GM12878 (cell line): ENCODE results near the gene OTOGL. TPM values are rescaled to one million over a fixed set of nuclear protein-coding genes. Genes with fewer than 3 reads are reported as not detected.

ENCODE experiments used
- ATAC-seq: fragments of 200-7000 bp; cut with Tn5 transposase; 3 replicates; pipeline ENCODE4 v1.9.1; 2020; ENCODE audit warnings: mild to moderate bottlenecking, moderate library complexity
- BruUV-seq: library from RNA; stranded (reverse); fragments of 400-500 nt; replicated peaks from 2 replicates; lab custom pipeline; 2021; lab: Mats Ljungman, UMichigan
- CTCF ChIA-PET: fragments of 300-600 bp; sonication (Branson Sonifier 250); formaldehyde crosslinking; extraction: SDS; loops from one replicate; lab custom pipeline; 2021; ENCODE audit warnings: inconsistent platforms; lab: Yijun Ruan, JAX
- POLR2A ChIA-PET: fragments of 350-600 bp; formaldehyde crosslinking; extraction: SDS; loops from one replicate; lab custom pipeline; 2021; ENCODE audit warnings: inconsistent platforms; lab: Charles Lee
- RAD21 ChIA-PET: fragments of 300-600 bp; sonication (Branson Sonifier 250); formaldehyde crosslinking; loops from one replicate; lab custom pipeline; 2023; ENCODE audit warnings: antibody characterized with exemption; ENCODE audit not compliant: unreplicated experiment; lab: Charles Lee
- SMC1A ChIA-PET: fragments of 300-600 bp; sonication (Branson Sonifier 250); formaldehyde crosslinking; loops from one replicate; lab custom pipeline; 2023; ENCODE audit not compliant: unreplicated experiment, uncharacterized antibody; lab: Charles Lee
- DNase-seq: peaks from one replicate; pipeline ENCODE4 v3.0.0-alpha.2; 2011; ENCODE audit warnings: low read depth, low spot score
- FAIRE-seq: peaks from 3 replicates; lab custom pipeline; 2011; peaks lifted over from hg19 to GRCh38; lab: Jason Lieb, UNC
- H2AFZ ChIP-seq: 2 replicates; pipeline ENCODE4 v1.6.0; 2011; ENCODE audit warnings: low read depth, low read length, control low read depth; ENCODE audit not compliant: control insufficient read depth
- H3K27ac ChIP-seq: 2 replicates; pipeline ENCODE4 v1.5.1; 2011; ENCODE audit warnings: control low read depth; ENCODE audit not compliant: control insufficient read depth, insufficient read depth
- H3K27me3 ChIP-seq, 2 experiments: replicated peaks in 1 of 2; 2 replicates each; pipeline versions ENCODE4 v1.6.0 to v1.6.1; 2011; ENCODE audit warnings: low read length in 1 of 2; ENCODE audit not compliant: control insufficient read depth in 2 of 2, insufficient read depth in 2 of 2
- H3K36me3 ChIP-seq, 2 experiments: 2 replicates each; pipeline ENCODE4 v1.5.1; 2011; ENCODE audit warnings: low read length in 1 of 2; ENCODE audit not compliant: control insufficient read depth in 2 of 2, insufficient read depth in 2 of 2
- H3K4me1 ChIP-seq: 2 replicates; pipeline ENCODE4 v1.6.1; 2011; ENCODE audit warnings: mild to moderate bottlenecking, low read length, moderate library complexity, mixed read lengths; ENCODE audit not compliant: control insufficient read depth, insufficient read depth
- H3K4me2 ChIP-seq: 2 replicates; pipeline ENCODE4 v1.6.0; 2011; ENCODE audit warnings: control low read depth; ENCODE audit not compliant: control insufficient read depth, insufficient read depth
- H3K4me3 ChIP-seq: fragments of 200-600 bp; sonication (generic); 2 replicates; pipeline ENCODE4 v1.5.1; 2016
- H3K79me2 ChIP-seq: 2 replicates; pipeline ENCODE4 v1.6.0; 2011; ENCODE audit warnings: low read length; ENCODE audit not compliant: control insufficient read depth, insufficient read depth
- H3K9ac ChIP-seq: 2 replicates; pipeline ENCODE4 v1.8.0; 2011; ENCODE audit warnings: low read length, control low read depth, mixed read lengths; ENCODE audit not compliant: control insufficient read depth, insufficient read depth
- H3K9me3 ChIP-seq: replicated peaks from 3 replicates; pipeline ENCODE4 v1.5.1; 2011; ENCODE audit warnings: mild to moderate bottlenecking, low read length; ENCODE audit not compliant: control insufficient read depth, insufficient read depth
- H4K20me1 ChIP-seq: 2 replicates; pipeline ENCODE4 v1.6.0; 2011; ENCODE audit not compliant: control insufficient read depth, insufficient read depth
- CREM ChIP-seq: IDR thresholded peaks from 2 replicates; pipeline ENCODE4 v1.6.1; 2014; ENCODE audit warnings: antibody characterized with exemption, low read depth
- JUND ChIP-seq: IDR thresholded peaks from 2 replicates; pipeline ENCODE4 v1.6.1; 2012; ENCODE audit warnings: low read depth, mild to moderate bottlenecking, low read length, improper control_type of control experiment, moderate library complexity
- MEF2B ChIP-seq: fragments of 450-650 bp; IDR thresholded peaks from 2 replicates; pipeline ENCODE4 v1.6.1; 2018; ENCODE audit warnings: mild to moderate bottlenecking, moderate library complexity; ENCODE audit not compliant: partially characterized antibody, poor library complexity, severe bottlenecking
- MXI1 ChIP-seq: fragments of 150-350 bp; IDR thresholded peaks from 2 replicates; pipeline ENCODE4 v1.6.1; 2011; ENCODE audit warnings: low read depth, mild to moderate bottlenecking, inconsistent platforms, low read length, improper control_type of control experiment
- PKNOX1 ChIP-seq: fragments of 450-650 bp; IDR thresholded peaks from 2 replicates; pipeline ENCODE4 v1.6.1; 2016; ENCODE audit warnings: mild to moderate bottlenecking
- POLR2AphosphoS2 ChIP-seq: IDR thresholded peaks from 2 replicates; pipeline ENCODE4 v1.6.1; 2011; ENCODE audit warnings: low read depth, mild to moderate bottlenecking, low read length, improper control_type of control experiment, moderate library complexity
- RAD21 ChIP-seq: IDR thresholded peaks from 2 replicates; pipeline ENCODE4 v1.6.1; 2011; ENCODE audit warnings: mild to moderate bottlenecking, low read depth, low read length, moderate library complexity; ENCODE audit not compliant: insufficient read depth
- RCOR1 ChIP-seq: conservative IDR thresholded peaks from 2 replicates; pipeline ENCODE4 v1.6.1; 2012; ENCODE audit warnings: low read depth, low read length, improper control_type of control experiment
- RELA ChIP-seq: fragments of 450-650 bp; IDR thresholded peaks from 2 replicates; pipeline ENCODE4 v1.8.0; 2014; ENCODE audit warnings: borderline replicate concordance; ENCODE audit not compliant: partially characterized antibody
- RFX5 ChIP-seq: IDR thresholded peaks from 2 replicates; pipeline ENCODE4 v1.6.1; 2011; ENCODE audit warnings: low read depth, low read length, improper control_type of control experiment
- SIX5 ChIP-seq: IDR thresholded peaks from 2 replicates; pipeline ENCODE4 v1.6.1; 2011; ENCODE audit warnings: mild to moderate bottlenecking, low read depth, low read length, moderate library complexity; ENCODE audit not compliant: severe bottlenecking
- SMAD1 ChIP-seq: fragments of 450-650 bp; IDR thresholded peaks from 2 replicates; pipeline ENCODE4 v1.6.1; 2018; ENCODE audit warnings: mild to moderate bottlenecking, low read depth; ENCODE audit not compliant: partially characterized antibody
- SMC3 ChIP-seq: IDR thresholded peaks from 2 replicates; pipeline ENCODE4 v1.6.1; 2011; ENCODE audit warnings: low read length, improper control_type of control experiment, borderline replicate concordance
- SUPT20H ChIP-seq: IDR thresholded peaks from 2 replicates; pipeline ENCODE4 v1.6.1; 2011; ENCODE audit warnings: low read depth, mild to moderate bottlenecking, low read length, moderate library complexity, borderline replicate concordance; ENCODE audit not compliant: control insufficient read depth
- TAF1 ChIP-seq: IDR thresholded peaks from 2 replicates; pipeline ENCODE4 v1.6.1; 2011; ENCODE audit warnings: mild to moderate bottlenecking, low read depth, low read length, borderline replicate concordance
- WGBS: methylation state at CpG from one replicate; pipeline ENCODE4 v1.1.6; 2016; ENCODE audit warnings: low lambda C conversion rate; ENCODE audit not compliant: insufficient replicate concordance, insufficient coverage; ENCODE audit errors: missing lambda C conversion rate; 5-methylcytosine and 5-hydroxymethylcytosine counted together
- in situ Hi-C: fragments of 300-500 bp; cut with MboI; formaldehyde crosslinking; loops from 9 replicates; pipeline ENCODE4 v1.14.3; 2018; ENCODE audit warnings: mixed read lengths
- intact Hi-C: fragments of 100-400 bp; cut with micrococcal nuclease; formaldehyde crosslinking; loops from one replicate; pipeline ENCODE4 v1.14.2; 2022; ENCODE audit not compliant: unreplicated experiment
- polyA plus RNA-seq, 11 experiments: library from polyadenylated mRNA; depleted of rRNA in 4 of 11; unstranded in 6 of 11; stranded (reverse) in 5 of 11; fragments of >200 nt; fragmentation: Nextera tagmentation in 4 of 11; fragmentation: Illumina TruSeq in 1 of 11; extraction: Ambion mirVana in 4 of 11; extraction: Trizol in 1 of 11; gene quantifications; 1 replicate in 1 of 11; 2 replicates in 10 of 11; pipeline versions ENCODE4 v1.2.1 to v1.2.3, GENCODE V29; 2011 to 2016; ENCODE audit warnings: inconsistent platforms in 2 of 11, missing spikeins in 2 of 11, low read depth in 1 of 11
- total RNA-seq, 4 experiments: library from RNA; depleted of rRNA in 3 of 4; stranded (reverse); fragments of >200 nt in 3 of 4; fragmentation: Illumina TruSeq in 1 of 4; extraction: Trizol in 1 of 4; gene quantifications; 2 replicates each; pipeline versions ENCODE4 v1.2.1 to v1.2.3, GENCODE V29; 2013 to 2021

Gene OTOGL
- total and polyA plus RNA-seq, 10 of the 15 experiments (the other 5 are each of a cell fraction or from before 2014, with no cell fraction given), result 0.04 to 3.7 (median 0.27) TPM

GRCh38 chr12:80121661-80122060 lies 22.3 kb downstream of the OTOGL start:
- POLR2A ChIA-PET, result no interaction called here
- CTCF ChIA-PET, result no interaction called here
- BruUV-seq, result no TSS peak
- ATAC-seq (no peak), FAIRE-seq (no peak), DNase-seq (no peak)
- H2AFZ ChIP-seq, result no peak overlapping the region
- H3K79me2 ChIP-seq, result no peaks in the 10 kb centered on the region
- H3K4me3 ChIP-seq, result no peak overlapping the region
- in situ Hi-C loops, result no loop called here
- WGBS, result 7% methylated on average over 3 of the region's 3 CpGs
- TF ChIP-seq TAF1 (no peak), RCOR1 (no peak), RELA (no peak), MXI1 (no peak), CREM (no peak), SUPT20H (no peak), RFX5 (no peak), SMAD1 (no peak), RAD21 (no peak)
- no peaks in the 10 kb centered on the region for H3K9me3 ChIP-seq
- no peaks in the 10 kb centered on the region for H4K20me1 ChIP-seq
- RAD21 ChIA-PET, result no interaction called here
- no peaks in the 10 kb centered on the region for H3K4me1 ChIP-seq
- H3K27ac ChIP-seq, result no peak overlapping the region
- H3K9ac ChIP-seq, result no peak overlapping the region
- H3K4me2 ChIP-seq, result no peak overlapping the region
- SMC1A ChIA-PET, result no interaction called here
- intact Hi-C loops, result no loop called here
- H3K36me3 ChIP-seq, result no peaks in the 10 kb centered on the region
- no peaks in the 10 kb centered on the region for H3K27me3 ChIP-seq

- CTCF ChIA-PET, result interaction anchor here (1.3 kb wide), 1 partner anchor 9 kb away, joined by 3 read pairs; no protein-coding TSS in a partner anchor
- SMC1A ChIA-PET, result no interaction called here
Observed at GRCh38 chr12:80129895-80130530, 30.7 kb downstream of the OTOGL start.

More at GRCh38 chr12:80129895-80130530, 30.7 kb downstream of the OTOGL start:
- H3K4me3 ChIP-seq, result no peak overlapping the region
- RAD21 ChIA-PET, result no interaction called here
- intact Hi-C loops (no loop called here), in situ Hi-C loops (no loop called here)
- H3K27me3 ChIP-seq, result no peaks in the 10 kb centered on the region; a peak in 1 of 4 replicates
- H3K9me3 ChIP-seq, result no peaks in the 10 kb centered on the region
- no peak overlapping the region for H3K27ac ChIP-seq
- ATAC-seq (no peak), FAIRE-seq (no peak), DNase-seq (no peak)
- H3K79me2 ChIP-seq, result no peaks in the 10 kb centered on the region
- POLR2A ChIA-PET, result no interaction called here
- no peaks in the 10 kb centered on the region for H3K36me3 ChIP-seq
- H4K20me1 ChIP-seq, result no peaks in the 10 kb centered on the region
- H3K9ac ChIP-seq, result no peak overlapping the region
- no peak overlapping the region for H2AFZ ChIP-seq
- TF ChIP-seq JUND (no peak), PKNOX1 (no peak), SIX5 (no peak), POLR2AphosphoS2 (no peak), MEF2B (no peak), SMC3 (no peak)
- H3K4me2 ChIP-seq, result no peak overlapping the region
- no TSS peak for BruUV-seq
- no peaks in the 10 kb centered on the region for H3K4me1 ChIP-seq
